ENCODE results near the gene ABLIM1.

DNA sequence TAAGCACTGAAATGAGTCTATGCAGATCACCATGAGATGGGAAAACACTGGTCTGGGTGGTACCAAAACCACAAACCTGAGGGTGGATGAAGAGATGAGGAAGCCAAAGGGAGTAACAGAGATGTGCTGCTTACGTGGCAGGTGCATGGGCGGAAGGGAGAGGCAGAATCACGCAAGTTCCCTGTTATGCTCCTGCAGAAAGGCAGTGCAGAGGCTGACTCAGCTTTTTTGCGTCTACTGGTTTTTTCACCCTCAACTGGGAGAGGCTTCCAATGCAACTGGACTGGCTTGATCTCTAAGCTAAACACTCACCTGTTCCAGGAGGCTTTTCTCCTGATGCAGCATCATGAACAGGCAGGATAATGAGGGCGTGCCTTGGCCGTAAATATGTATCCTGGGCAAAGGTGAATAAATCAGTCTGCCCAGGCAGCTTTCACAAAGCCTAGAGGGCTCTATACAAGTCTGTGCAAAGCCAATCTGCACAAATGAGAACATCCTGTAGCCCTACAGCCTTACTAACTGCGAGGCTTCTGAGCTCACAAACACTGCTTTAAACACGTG, 158.4 kb downstream of the ABLIM1 start:
- TF ChIP-seq, protein P1, sequence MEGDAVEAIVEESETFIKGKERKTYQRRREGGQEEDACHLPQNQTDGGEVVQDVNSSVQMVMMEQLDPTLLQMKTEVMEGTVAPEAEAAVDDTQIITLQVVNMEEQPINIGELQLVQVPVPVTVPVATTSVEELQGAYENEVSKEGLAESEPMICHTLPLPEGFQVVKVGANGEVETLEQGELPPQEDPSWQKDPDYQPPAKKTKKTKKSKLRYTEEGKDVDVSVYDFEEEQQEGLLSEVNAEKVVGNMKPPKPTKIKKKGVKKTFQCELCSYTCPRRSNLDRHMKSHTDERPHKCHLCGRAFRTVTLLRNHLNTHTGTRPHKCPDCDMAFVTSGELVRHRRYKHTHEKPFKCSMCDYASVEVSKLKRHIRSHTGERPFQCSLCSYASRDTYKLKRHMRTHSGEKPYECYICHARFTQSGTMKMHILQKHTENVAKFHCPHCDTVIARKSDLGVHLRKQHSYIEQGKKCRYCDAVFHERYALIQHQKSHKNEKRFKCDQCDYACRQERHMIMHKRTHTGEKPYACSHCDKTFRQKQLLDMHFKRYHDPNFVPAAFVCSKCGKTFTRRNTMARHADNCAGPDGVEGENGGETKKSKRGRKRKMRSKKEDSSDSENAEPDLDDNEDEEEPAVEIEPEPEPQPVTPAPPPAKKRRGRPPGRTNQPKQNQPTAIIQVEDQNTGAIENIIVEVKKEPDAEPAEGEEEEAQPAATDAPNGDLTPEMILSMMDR (IDR thresholded peaks at IDR 0.05): no peak
- no peak for TF ChIP-seq POLR2A (IDR thresholded peaks at IDR 0.05)

Data from testis (tissue), 2 donors.